ENCODE measurements around the gene TEDC1.

TEDC1 gene

DNA sequence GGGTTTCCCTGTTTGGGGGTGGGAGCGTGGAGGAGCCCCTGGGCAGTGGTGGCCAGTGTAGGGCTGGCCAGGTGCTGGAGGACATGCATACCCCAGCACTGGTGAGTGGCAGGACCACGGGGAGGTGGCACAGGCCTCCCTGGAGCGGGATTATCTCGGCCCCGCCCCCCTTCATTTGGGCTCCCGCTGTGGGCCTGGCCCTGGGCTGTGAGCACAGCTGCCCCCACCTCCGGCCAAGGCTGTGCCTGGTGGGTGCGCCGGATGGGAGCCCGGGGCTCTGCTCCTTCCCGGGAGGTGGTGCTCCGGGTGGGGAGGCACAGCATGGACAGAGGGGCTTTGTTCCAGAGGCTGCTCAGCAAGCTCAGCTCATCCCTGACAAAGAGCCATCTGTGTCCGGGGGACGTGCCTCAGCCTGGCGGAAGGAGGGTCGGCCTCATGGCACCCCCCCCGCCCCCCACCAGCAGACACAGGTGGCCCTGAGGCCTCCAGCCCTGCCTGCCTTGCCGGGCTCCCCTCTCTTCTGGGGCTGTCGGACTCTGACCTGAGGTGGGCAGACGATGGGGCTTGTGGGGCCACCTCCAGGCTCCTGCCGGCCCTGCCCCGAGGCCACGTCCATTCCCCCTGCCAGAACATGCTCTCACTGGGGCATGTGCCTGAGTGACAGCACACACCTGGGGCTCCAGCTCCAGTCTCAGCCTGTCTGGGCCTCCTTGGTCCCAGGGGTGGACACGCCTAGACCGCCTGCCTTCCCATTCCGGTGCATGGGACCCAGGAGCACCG lies 8.4 kb downstream of the TEDC1 start:
- TF ChIP-seq, protein P1, sequence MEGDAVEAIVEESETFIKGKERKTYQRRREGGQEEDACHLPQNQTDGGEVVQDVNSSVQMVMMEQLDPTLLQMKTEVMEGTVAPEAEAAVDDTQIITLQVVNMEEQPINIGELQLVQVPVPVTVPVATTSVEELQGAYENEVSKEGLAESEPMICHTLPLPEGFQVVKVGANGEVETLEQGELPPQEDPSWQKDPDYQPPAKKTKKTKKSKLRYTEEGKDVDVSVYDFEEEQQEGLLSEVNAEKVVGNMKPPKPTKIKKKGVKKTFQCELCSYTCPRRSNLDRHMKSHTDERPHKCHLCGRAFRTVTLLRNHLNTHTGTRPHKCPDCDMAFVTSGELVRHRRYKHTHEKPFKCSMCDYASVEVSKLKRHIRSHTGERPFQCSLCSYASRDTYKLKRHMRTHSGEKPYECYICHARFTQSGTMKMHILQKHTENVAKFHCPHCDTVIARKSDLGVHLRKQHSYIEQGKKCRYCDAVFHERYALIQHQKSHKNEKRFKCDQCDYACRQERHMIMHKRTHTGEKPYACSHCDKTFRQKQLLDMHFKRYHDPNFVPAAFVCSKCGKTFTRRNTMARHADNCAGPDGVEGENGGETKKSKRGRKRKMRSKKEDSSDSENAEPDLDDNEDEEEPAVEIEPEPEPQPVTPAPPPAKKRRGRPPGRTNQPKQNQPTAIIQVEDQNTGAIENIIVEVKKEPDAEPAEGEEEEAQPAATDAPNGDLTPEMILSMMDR (IDR thresholded peaks at IDR 0.05; ENCODE audit: low read length, missing control alignments): no peak
- no peak overlapping the region for H3K4me3 ChIP-seq (replicated peaks; ENCODE audit: low read depth, low read length)
- DNase-seq (ENCODE audit: low read depth): no peak

DNA sequence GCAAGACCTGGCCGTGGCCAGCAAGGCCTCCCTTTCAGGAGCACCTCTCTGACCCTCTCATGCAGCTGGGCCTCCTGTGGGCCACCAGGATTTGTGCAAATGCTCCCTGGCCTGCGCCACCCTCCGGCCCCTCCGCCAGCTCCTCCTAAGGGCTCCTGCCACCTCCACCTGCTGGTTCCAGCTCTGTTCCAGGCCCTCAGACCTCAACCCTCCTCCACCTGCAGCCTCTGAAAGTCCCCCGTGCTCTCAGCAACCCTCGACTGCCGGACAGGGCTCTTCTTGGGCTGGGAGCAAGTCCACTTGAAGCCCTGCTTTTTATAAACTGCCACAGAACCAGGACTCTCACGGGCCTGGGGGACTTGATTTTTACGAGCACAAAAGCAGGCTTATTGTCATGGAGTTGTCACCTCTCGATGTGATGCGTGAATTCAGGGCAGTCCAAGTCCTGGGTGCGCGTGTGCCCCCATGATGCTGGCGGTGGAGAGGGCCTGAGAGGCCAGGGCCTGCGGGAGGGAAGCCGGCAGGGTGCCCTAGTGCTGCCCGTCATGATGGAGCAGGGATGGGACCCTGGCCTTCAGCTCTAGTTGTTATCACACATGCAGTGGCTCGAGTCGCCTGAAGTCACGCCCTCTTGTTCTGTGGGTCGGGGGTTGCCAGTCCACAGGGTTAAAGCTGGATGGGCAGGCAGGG lies 9.1 kb downstream of the TEDC1 start:
- TF ChIP-seq, protein P1 (IDR thresholded peaks at IDR 0.05; ENCODE audit: low read length, missing control alignments): no peak
- no peak overlapping the region for H3K4me3 ChIP-seq (replicated peaks; ENCODE audit: low read depth, low read length)
- no peak for DNase-seq (ENCODE audit: low read depth)

DNA sequence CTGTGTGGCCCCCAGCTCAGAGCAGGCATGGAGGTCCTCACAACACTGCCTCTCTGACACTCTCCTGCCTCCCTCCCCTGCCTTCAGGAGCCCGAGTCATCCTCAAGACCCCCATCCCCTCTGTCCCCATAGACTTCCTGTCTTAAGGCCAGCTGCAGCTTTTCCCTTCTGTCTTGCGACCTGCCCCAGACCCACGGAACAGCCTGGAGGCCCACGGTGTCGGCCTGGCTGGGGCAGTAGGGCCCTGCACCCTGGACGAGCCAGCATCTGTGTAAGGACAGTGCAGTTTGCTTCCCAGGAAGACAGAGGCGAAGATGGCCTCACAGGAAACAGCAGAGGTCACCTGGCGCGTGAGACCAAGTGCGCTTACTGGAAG lies 9.7 kb downstream of the TEDC1 start:
- H3K4me3 ChIP-seq (replicated peaks; ENCODE audit: low read depth, low read length): no peak overlapping the region
- DNase-seq (ENCODE audit: low read depth): no peak
- TF ChIP-seq, protein P1 (IDR thresholded peaks at IDR 0.05; ENCODE audit: low read length, missing control alignments): no peak

DNA sequence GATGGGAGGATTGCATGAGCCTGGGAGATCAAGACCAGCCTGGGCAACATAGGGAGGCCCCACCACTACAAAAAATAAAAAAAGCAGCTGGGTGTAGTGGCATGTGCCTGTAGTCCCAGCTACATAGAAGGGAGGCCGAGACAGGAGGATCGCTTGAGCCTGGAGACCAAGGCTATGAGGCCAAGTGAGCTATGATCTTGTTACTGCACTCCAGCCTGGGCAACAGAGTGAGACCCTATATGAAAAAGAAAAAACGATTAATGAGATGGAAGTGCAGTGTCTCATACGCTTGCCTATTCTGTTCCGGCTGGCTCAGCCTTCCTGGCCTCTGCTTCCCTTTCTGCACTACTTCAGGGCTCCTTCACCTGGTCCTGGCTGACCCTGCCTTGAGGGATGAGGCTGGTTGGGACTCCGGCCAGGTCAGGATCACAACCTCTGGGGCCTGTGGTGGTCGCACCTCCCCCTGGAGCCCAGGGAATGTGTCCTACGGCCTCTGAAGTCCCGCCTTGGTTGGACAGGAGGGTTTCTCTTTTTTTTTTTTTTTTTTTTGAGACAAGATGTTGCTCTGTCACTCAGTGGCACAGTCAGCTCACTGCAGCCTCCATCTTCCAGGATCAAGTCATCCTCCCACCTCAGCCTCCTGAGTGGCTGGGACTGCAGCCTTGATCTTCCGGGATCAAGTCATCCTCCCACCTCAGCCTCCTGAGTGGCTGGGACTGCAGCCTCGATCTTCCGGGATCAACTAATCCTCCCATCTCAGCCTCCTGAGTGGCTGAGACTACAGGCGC lies 10.7 kb downstream of the TEDC1 start:
- DNase-seq (ENCODE audit: low read depth): no peak
- no peak overlapping the region for H3K4me3 ChIP-seq (replicated peaks; ENCODE audit: low read depth, low read length)
- TF ChIP-seq, protein P1 (IDR thresholded peaks at IDR 0.05; ENCODE audit: low read length, missing control alignments): no peak

DNA sequence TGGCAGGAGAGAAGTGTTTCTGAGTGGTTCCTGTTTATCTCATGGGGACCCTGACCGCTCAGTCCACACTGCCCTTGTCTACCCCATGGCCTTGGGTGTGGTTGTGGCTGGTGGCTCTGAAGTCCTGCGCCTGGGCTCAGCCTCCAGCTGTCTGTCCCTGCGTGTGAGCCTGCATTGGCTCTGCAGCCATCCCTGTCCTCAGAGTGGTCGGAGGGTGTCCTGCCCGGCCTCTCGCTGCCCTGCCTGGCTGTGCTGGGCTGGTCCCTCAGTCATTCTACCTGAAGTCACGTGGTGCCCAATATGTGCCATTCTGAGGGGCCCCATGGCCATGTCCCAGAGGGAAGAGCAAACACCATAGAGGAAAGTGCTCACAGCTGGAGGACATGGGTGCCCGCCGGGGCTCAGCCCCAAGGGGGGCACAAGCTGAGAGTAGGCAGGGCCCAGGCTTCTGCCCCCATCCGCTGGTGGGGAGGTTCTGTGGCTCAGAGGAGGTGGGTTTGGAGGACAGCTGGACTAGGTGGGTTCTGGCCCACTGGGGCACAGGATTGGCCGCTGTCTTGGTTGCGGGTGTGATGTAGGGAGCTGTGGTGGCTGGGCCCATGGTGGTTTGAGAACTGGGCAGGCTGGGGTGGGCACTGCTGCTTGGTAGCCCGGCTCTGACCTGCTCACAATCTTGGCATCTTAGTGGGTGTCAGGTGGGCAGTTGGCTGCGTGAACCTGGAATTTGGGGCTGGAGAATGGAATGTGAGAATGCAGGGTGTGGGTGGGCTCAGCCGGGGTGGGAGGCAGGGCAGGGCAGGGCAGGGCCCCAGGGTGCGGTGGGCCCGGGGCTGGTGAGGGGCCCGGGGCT lies 11.6 kb downstream of the TEDC1 start:
- H3K4me3 ChIP-seq (replicated peaks; ENCODE audit: low read depth, low read length): no peak overlapping the region
- TF ChIP-seq, protein P1 (IDR thresholded peaks at IDR 0.05; ENCODE audit: low read length, missing control alignments): no peak
- no peak for DNase-seq (ENCODE audit: low read depth)

DNA sequence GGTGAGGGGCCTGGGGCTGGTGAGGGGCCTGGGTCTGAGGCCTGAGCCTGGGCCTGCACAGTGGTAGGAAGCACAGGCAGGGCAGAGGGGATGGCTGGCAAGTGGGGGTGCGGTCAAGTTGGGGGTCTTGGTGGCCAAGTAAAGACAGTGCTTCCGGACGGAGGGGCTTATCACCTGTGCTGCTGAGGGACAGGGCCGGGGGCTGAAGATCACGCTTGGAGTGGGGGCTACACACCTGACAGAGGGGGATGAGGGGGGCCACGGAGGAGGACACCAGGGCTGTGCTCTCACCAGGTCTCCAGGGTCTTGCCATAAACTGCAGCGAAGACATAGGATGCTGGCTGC lies 12.2 kb downstream of the TEDC1 start:
- TF ChIP-seq, protein P1 (IDR thresholded peaks at IDR 0.05; ENCODE audit: low read length, missing control alignments): no peak
- no peak overlapping the region for H3K4me3 ChIP-seq (replicated peaks; ENCODE audit: low read depth, low read length)
- DNase-seq (ENCODE audit: low read depth): no peak
